A673 (cell line): ENCODE results near the gene SYT8. TPM values are rescaled to one million over a fixed set of nuclear protein-coding genes. Genes with fewer than 3 reads are reported as not detected.

Source experiments
- BruUV-seq: library from RNA; stranded (reverse); fragments of 400-500 nt; replicated peaks from 2 replicates; lab custom pipeline; 2021; lab: Mats Ljungman, UMichigan
- CTCF ChIA-PET: fragments of 300-600 bp; sonication (Branson Sonifier 250); formaldehyde crosslinking; loops from one replicate; lab custom pipeline; 2022; ENCODE audit warnings: antibody characterized with exemption; lab: Charles Lee
- POLR2A ChIA-PET: fragments of 300-600 bp; sonication (Branson Sonifier 250); formaldehyde crosslinking; loops from one replicate; lab custom pipeline; 2022; ENCODE audit warnings: antibody characterized with exemption; ENCODE audit not compliant: low non-redundant PET; lab: Charles Lee
- DNase-seq: peaks from one replicate; pipeline ENCODE4 v3.0.0-alpha.2; 2015; ENCODE audit warnings: low spot score
- H3K27ac ChIP-seq: fragments of 200-600 bp; sonication (generic); 2 replicates; pipeline ENCODE4 v1.5.1; 2016; ENCODE audit warnings: mixed run types, low read depth, mild to moderate bottlenecking, mixed read lengths, antibody characterized with exemption, low read length; ENCODE audit not compliant: poor library complexity, severe bottlenecking
- H3K27me3 ChIP-seq: fragments of 200-600 bp; sonication (generic); replicated peaks from 2 replicates; pipeline ENCODE4 v1.6.1; 2017; ENCODE audit warnings: mixed run types, low read depth, mild to moderate bottlenecking, mixed read lengths, antibody characterized with exemption, low read length; ENCODE audit not compliant: insufficient read depth, poor library complexity
- H3K36me3 ChIP-seq: fragments of 200-600 bp; sonication (generic); 2 replicates; pipeline ENCODE4 v1.6.1; 2016; ENCODE audit warnings: mixed run types, mild to moderate bottlenecking, mixed read lengths, antibody characterized with exemption, low read length; ENCODE audit not compliant: insufficient read depth, poor library complexity, severe bottlenecking
- H3K4me1 ChIP-seq: fragments of 200-600 bp; sonication (generic); 2 replicates; pipeline ENCODE4 v1.6.1; 2017; ENCODE audit warnings: mixed run types, mild to moderate bottlenecking, mixed read lengths, antibody characterized with exemption, low read length; ENCODE audit not compliant: insufficient read depth, poor library complexity, severe bottlenecking
- H3K4me3 ChIP-seq: fragments of 200-600 bp; sonication (generic); 2 replicates; pipeline ENCODE4 v1.5.1; 2016; ENCODE audit warnings: low read depth, mixed run types, mild to moderate bottlenecking, mixed read lengths, low read length; ENCODE audit not compliant: poor library complexity, severe bottlenecking
- H3K9me3 ChIP-seq: fragments of 200-600 bp; sonication (generic); 2 replicates; pipeline ENCODE4 v1.6.1; 2016; ENCODE audit warnings: mixed run types, low read depth, mild to moderate bottlenecking, mixed read lengths, antibody characterized with exemption, low read length; ENCODE audit not compliant: poor library complexity, severe bottlenecking
- CTCF ChIP-seq: fragments of 300-800, 200-600 bp; sonication (generic); conservative IDR thresholded peaks from 2 replicates; pipeline ENCODE4 v1.5.1; 2017; ENCODE audit warnings: low read depth, mild to moderate bottlenecking, antibody characterized with exemption, low read length, moderate library complexity, mixed read lengths
- EZH2 ChIP-seq: fragments of 200-600 bp; sonication (generic); IDR thresholded peaks from 2 replicates; pipeline ENCODE4 v1.6.1; 2017; ENCODE audit warnings: borderline replicate concordance, low read depth, mild to moderate bottlenecking, mixed read lengths, antibody characterized with exemption, low read length; ENCODE audit not compliant: poor library complexity, severe bottlenecking
- intact Hi-C: fragments of 100-400 bp; cut with micrococcal nuclease; formaldehyde crosslinking; loops from one replicate; pipeline ENCODE4 v1.10.0; 2022; ENCODE audit not compliant: unreplicated experiment
- total RNA-seq: library from RNA; stranded (reverse); gene quantifications from 2 replicates; pipeline ENCODE4 v1.2.3, GENCODE V29; 2021

The SYT8 gene
- total RNA-seq, 1 experiment from 2014 or later, result not detected

GRCh38 chr11:1831338-1832210 lies 3.2 kb upstream of the SYT8 start:
- TF ChIP-seq CTCF (no peak), EZH2 (no peak)
- ChIA-PET CTCF (interaction anchor here (1.2 to 4.3 kb wide), 3 partner anchors 138 to 320 kb away, joined by 3 to 101 read pairs (median 21); no protein-coding TSS in a partner anchor), POLR2A (no interaction called here)
- no peaks in the 10 kb centered on the region for H3K9me3 ChIP-seq
- no peak for DNase-seq
- H3K36me3 ChIP-seq, result no peaks in the 10 kb centered on the region
- peaks cover 20% of the 10 kb centered on the region for H3K27me3 ChIP-seq
- H3K4me3 ChIP-seq, result no peak overlapping the region
- no peaks in the 10 kb centered on the region for H3K4me1 ChIP-seq
- intact Hi-C loops, result loop anchor here (1.0 to 5.0 kb wide), 3 partner anchors 138 to 284 kb away; no protein-coding TSS in a partner anchor
- BruUV-seq, result no TSS peak
- H3K27ac ChIP-seq, result no peak overlapping the region

GRCh38 chr11:1832211-1832919 lies 2.4 kb upstream of the SYT8 start:
- no peaks in the 10 kb centered on the region for H3K36me3 ChIP-seq
- POLR2A ChIA-PET, result interaction anchor here (0.6 kb wide), 1 partner anchor 138 kb away, joined by 9 read pairs; no protein-coding TSS in a partner anchor
- CTCF ChIA-PET, result interaction anchor here (0.6 to 4.3 kb wide), 8 partner anchors 49 to 319 kb away, joined by 3 to 101 read pairs (median 6); no protein-coding TSS in a partner anchor
- TF ChIP-seq EZH2 (no peak), CTCF (peak; percentile 89)
- H3K27ac ChIP-seq, result no peak overlapping the region
- peaks cover 20% of the 10 kb centered on the region for H3K27me3 ChIP-seq
- DNase-seq, result peak; percentile 40
- BruUV-seq, result no TSS peak
- H3K9me3 ChIP-seq, result no peaks in the 10 kb centered on the region
- H3K4me3 ChIP-seq, result no peak overlapping the region
- intact Hi-C loops, result loop anchor here (1.0 to 5.0 kb wide), 3 partner anchors 139 to 285 kb away; no protein-coding TSS in a partner anchor
- no peaks in the 10 kb centered on the region for H3K4me1 ChIP-seq

GRCh38 chr11:1832920-1833295 lies 1.9 kb upstream of the SYT8 start:
- TF ChIP-seq CTCF (no peak), EZH2 (no peak)
- BruUV-seq, result no TSS peak
- ChIA-PET POLR2A (interaction anchor here (0.6 kb wide), 1 partner anchor 139 kb away, joined by 9 read pairs; no protein-coding TSS in a partner anchor), CTCF (interaction anchor here (0.6 to 4.3 kb wide), 8 partner anchors 49 to 319 kb away, joined by 3 to 101 read pairs (median 6); no protein-coding TSS in a partner anchor)
- intact Hi-C loops, result loop anchor here (1.0 to 5.0 kb wide), 3 partner anchors 140 to 286 kb away; no protein-coding TSS in a partner anchor
- peaks cover 14% of the 10 kb centered on the region for H3K27me3 ChIP-seq
- H3K4me1 ChIP-seq, result no peaks in the 10 kb centered on the region
- no peak for DNase-seq
- H3K27ac ChIP-seq, result no peak overlapping the region
- no peaks in the 10 kb centered on the region for H3K36me3 ChIP-seq
- H3K9me3 ChIP-seq, result no peaks in the 10 kb centered on the region
- H3K4me3 ChIP-seq, result no peak overlapping the region
